Measurements from ENCODE around the gene AMOT.
A peak's percentile ranks its signal among the peaks of the same experiment; 100 is the strongest.
"Not testable (repeated sequence)": the region's sequence is repeated elsewhere in the genome, so short reads cannot be mapped to it uniquely, and the experiment has no call there.

The AMOT gene, protein sequence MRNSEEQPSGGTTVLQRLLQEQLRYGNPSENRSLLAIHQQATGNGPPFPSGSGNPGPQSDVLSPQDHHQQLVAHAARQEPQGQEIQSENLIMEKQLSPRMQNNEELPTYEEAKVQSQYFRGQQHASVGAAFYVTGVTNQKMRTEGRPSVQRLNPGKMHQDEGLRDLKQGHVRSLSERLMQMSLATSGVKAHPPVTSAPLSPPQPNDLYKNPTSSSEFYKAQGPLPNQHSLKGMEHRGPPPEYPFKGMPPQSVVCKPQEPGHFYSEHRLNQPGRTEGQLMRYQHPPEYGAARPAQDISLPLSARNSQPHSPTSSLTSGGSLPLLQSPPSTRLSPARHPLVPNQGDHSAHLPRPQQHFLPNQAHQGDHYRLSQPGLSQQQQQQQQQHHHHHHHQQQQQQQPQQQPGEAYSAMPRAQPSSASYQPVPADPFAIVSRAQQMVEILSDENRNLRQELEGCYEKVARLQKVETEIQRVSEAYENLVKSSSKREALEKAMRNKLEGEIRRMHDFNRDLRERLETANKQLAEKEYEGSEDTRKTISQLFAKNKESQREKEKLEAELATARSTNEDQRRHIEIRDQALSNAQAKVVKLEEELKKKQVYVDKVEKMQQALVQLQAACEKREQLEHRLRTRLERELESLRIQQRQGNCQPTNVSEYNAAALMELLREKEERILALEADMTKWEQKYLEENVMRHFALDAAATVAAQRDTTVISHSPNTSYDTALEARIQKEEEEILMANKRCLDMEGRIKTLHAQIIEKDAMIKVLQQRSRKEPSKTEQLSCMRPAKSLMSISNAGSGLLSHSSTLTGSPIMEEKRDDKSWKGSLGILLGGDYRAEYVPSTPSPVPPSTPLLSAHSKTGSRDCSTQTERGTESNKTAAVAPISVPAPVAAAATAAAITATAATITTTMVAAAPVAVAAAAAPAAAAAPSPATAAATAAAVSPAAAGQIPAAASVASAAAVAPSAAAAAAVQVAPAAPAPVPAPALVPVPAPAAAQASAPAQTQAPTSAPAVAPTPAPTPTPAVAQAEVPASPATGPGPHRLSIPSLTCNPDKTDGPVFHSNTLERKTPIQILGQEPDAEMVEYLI

DNA sequence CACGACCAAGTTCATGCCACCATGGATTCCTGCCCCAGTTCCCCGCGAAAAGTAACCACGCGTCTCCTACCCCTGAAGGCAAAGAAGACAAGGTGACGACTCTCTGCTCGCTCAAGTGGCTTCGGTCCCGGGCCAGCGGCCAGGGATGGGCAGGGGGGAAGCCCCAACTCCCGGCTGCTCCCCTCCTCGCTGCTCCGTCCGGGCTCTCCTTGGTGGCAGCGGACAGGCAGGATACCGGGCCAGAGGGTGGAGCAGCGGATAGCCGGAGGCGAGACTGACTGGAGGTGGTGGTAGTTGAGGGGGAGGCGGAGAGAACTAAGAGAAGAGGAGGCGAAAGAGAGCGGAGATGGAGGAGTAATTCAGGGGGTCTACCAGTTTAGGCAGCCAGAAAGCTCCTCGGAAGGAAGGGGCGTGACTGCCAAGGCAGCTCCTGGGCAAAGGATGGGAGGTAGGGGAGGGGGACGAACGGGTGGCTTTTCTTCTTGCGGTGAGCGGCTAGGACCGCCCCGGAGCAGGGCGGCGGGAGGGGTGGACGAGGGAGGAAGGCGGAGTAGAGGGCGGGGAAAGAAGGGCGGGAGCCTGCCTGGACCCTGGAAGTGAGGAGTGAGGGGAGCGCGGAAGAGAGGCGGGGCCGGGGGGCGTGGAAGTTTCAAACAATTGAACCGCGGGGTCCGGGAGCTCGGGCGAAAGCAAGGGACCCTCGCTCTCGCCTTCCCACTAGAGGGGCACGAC, at the start of gene AMOT:
Gene AMOT, minus strand, starts transcription at position 450 of the 732 bp plus-strand sequence. CDS start 17,705 bp downstream, outside the sequence.
- DNase-seq: peak; percentile 58
- H3K27me3 Mint-ChIP-seq: peaks cover 7% of the 10 kb centered on the region
- no peaks in the 10 kb centered on the region for H3K36me3 Mint-ChIP-seq (ENCODE audit: low read depth)
- ATAC-seq: peak; percentile 74
- H3K4me1 Mint-ChIP-seq: peaks cover 19% of the 10 kb centered on the region
- no peak within 1 kb of the TSS for H3K27ac Mint-ChIP-seq
- no peaks in the 10 kb centered on the region for H3K9me3 Mint-ChIP-seq
- peak within 1 kb of the TSS; percentile 85 for H3K4me3 Mint-ChIP-seq

DNA sequence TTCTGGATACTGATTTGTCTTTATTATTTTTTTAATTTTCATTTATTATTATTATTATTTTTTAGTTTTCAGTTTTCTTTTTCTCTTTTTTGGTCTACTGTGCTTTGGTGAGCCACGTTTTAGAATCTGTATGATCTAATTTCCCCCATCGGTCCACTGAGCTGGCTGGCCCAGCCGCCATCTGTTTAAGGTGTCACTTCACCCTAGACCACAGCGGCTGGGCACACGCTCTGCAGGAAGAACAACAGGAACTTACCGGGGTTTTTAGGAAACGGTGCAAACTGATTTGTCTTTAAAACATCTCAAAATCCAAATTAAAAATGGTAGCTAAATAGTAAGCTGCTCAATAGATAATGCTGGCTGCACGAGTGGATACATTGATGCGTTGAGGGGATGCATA, 48.8 kb upstream of the AMOT start:
- Mint-ChIP-seq H3K9me3 (no peaks in the 10 kb centered on the region), H3K4me3 (no peak overlapping the region), H3K27me3 (no peaks in the 10 kb centered on the region), H3K4me1 (peaks cover 13% of the 10 kb centered on the region), H3K36me3 (ENCODE audit: low read depth) (no peaks in the 10 kb centered on the region), H3K27ac (no peak overlapping the region)
- ATAC-seq (no peak), DNase-seq (no peak)

DNA sequence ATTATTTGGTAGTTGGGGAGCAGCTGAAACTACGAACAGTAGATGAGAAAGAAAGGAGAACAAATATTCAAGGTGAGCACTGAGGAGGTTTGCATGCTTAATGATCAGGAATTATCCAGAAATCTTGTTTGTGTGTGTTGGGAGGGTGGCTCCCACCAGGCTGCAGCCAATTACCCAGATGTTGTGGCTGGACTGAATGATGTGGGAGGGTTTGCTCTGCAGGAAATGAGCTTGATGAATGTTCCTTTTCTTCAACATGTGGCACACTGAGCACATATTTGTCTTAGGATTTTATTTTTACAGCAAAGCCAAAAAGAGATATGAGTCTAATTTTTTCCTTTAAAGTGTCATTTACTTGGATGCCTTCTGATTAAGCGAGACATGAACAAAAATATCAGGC, 48.3 kb upstream of the AMOT start:
- no peaks in the 10 kb centered on the region for H3K9me3 Mint-ChIP-seq
- no peaks in the 10 kb centered on the region for H3K27me3 Mint-ChIP-seq
- no peak for DNase-seq
- ATAC-seq: no peak
- no peak overlapping the region for H3K27ac Mint-ChIP-seq
- peaks cover 13% of the 10 kb centered on the region for H3K4me1 Mint-ChIP-seq
- H3K4me3 Mint-ChIP-seq: no peak overlapping the region
- no peaks in the 10 kb centered on the region for H3K36me3 Mint-ChIP-seq (ENCODE audit: low read depth)

DNA sequence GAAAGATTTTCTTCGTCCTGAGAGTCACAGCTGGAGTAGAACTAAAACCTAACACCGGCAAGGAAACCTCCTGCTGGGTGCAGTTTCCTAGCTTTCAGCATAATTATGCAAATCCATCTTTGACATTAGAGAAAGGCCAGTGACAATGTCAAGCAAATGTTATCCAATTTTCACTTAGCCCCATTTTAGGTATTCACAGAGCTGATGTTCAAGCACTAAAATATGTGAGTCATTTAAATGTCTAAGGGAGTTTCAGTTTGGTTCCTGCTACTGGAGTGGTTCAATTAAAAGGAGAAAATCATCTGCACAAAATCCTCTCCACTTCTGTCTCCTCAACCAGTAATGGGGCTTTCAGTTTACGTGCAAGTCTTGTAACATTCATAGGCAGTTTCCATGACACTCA, 37.1 kb upstream of the AMOT start:
- Mint-ChIP-seq H3K36me3 (ENCODE audit: low read depth) (no peaks in the 10 kb centered on the region), H3K9me3 (no peaks in the 10 kb centered on the region), H3K4me3 (no peak overlapping the region), H3K27me3 (peaks cover 1% of the 10 kb centered on the region), H3K4me1 (no peaks in the 10 kb centered on the region), H3K27ac (no peak overlapping the region)
- DNase-seq (no peak), ATAC-seq (no peak)

DNA sequence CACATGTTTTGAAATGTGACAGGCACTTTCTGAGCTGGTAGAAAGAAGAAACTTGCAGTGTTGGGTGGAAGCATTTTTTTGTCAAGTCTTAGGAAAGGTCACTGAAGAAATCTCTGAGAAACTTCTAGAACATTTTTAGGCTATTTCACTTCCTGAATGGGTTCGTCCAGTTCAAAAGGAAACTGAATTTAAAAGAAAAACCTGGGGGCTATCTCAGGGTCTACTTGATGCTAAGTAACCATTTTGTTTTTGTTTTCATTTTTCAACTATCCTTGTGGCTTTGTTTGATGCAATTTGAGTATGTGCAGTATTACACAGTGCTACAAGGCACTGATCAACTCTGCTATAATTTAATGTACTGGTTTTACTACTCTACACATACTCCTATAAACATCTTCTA, 34.0 kb upstream of the AMOT start:
- Mint-ChIP-seq H3K4me1 (no peaks in the 10 kb centered on the region), H3K27ac (no peak overlapping the region), H3K36me3 (ENCODE audit: low read depth) (no peaks in the 10 kb centered on the region), H3K4me3 (no peak overlapping the region), H3K27me3 (peaks cover 1% of the 10 kb centered on the region), H3K9me3 (no peaks in the 10 kb centered on the region)
- DNase-seq (no peak), ATAC-seq (no peak)

DNA sequence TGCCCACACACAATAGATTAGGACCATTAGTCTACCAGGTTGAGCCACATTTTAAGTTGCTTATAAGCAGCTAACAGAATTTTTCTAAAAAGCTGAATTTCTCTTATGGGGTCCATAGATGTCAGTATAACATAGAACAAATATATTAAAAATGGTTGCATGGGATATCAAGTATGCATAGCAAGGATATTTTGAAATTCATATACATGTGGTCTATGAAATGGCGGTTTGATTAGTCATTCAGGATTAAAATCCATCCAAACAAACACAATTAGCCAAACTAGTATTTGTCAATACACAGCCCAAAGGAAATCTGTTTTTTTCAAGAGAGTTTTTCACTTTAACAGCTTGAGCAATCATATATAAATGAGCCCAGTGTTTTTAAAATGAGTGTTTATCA, 33.5 kb upstream of the AMOT start:
- H3K36me3 Mint-ChIP-seq (ENCODE audit: low read depth): no peaks in the 10 kb centered on the region
- no peak overlapping the region for H3K4me3 Mint-ChIP-seq
- DNase-seq (no peak), ATAC-seq (no peak)
- H3K9me3 Mint-ChIP-seq: no peaks in the 10 kb centered on the region
- peaks cover 1% of the 10 kb centered on the region for H3K27me3 Mint-ChIP-seq
- no peaks in the 10 kb centered on the region for H3K4me1 Mint-ChIP-seq
- no peak overlapping the region for H3K27ac Mint-ChIP-seq

DNA sequence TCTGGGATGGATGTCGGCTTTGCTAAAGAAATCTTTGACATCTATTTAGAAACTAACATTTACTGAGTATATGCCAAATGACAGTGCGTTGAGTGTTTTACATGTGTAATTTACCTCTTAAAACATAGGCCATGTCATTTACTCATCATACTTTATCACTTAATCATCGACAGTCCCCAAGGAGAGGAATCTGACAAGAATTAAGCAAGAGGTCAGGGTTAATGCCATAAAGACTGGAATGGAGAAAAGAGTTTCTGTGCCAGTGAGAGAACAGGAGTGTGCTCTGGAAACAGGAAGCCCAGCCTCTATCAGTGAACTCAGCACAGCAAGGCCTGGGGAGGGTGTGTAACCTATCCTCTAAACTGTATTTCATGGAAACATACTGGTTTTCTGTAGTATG, 28.0 kb upstream of the AMOT start:
- H3K4me1 Mint-ChIP-seq: peaks cover 5% of the 10 kb centered on the region
- no peaks in the 10 kb centered on the region for H3K9me3 Mint-ChIP-seq
- no peak for DNase-seq
- H3K4me3 Mint-ChIP-seq: no peak overlapping the region
- H3K36me3 Mint-ChIP-seq (ENCODE audit: low read depth): no peaks in the 10 kb centered on the region
- ATAC-seq: no peak
- no peaks in the 10 kb centered on the region for H3K27me3 Mint-ChIP-seq
- H3K27ac Mint-ChIP-seq: no peak overlapping the region

DNA sequence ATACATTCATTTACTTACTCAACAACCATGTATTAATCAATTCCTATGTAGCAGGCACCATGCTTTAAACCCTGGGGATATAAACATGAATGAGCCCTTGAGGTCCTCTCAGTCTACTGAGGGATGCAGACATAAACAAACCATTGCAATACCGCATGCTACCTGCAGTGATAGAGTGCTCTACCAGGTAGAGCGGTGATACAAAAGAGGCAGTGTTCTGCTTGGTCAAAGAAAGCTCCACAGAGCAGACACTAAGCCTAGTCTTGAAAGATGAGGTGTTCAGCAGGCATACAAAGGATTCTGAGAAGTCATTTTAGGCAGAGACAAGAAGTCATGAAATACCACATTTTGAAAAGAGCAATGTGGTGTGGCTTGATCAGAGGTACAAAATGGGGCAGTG, 26.9 kb upstream of the AMOT start:
- no peak overlapping the region for H3K27ac Mint-ChIP-seq
- peaks cover 5% of the 10 kb centered on the region for H3K4me1 Mint-ChIP-seq
- H3K9me3 Mint-ChIP-seq: no peaks in the 10 kb centered on the region
- H3K36me3 Mint-ChIP-seq (ENCODE audit: low read depth): no peaks in the 10 kb centered on the region
- ATAC-seq (peak; percentile 46), DNase-seq (no peak)
- no peaks in the 10 kb centered on the region for H3K27me3 Mint-ChIP-seq
- no peak overlapping the region for H3K4me3 Mint-ChIP-seq

DNA sequence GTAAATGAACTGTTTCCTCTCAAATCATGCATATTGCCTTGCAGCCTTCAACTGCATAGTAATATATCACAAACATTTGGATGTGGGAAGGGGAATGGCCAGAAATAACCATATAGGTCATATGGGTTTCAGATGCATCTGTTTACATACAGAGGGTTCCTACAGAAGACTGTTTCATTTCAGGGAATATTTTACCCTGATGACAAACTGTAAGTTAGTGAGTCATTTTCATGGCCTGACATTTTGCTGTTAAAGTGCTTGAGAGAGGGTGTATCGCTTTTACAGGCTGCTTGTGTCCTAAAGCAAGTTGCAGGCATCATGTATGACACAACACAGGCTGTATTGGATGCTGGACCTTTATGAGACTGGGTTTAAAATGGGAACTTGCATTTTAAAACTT, 25.5 kb upstream of the AMOT start:
- peaks cover 5% of the 10 kb centered on the region for H3K4me1 Mint-ChIP-seq
- ATAC-seq (peak; percentile 80), DNase-seq (no peak)
- no peak overlapping the region for H3K27ac Mint-ChIP-seq
- H3K36me3 Mint-ChIP-seq (ENCODE audit: low read depth): no peaks in the 10 kb centered on the region
- H3K4me3 Mint-ChIP-seq: no peak overlapping the region
- no peaks in the 10 kb centered on the region for H3K27me3 Mint-ChIP-seq
- H3K9me3 Mint-ChIP-seq: no peaks in the 10 kb centered on the region

DNA sequence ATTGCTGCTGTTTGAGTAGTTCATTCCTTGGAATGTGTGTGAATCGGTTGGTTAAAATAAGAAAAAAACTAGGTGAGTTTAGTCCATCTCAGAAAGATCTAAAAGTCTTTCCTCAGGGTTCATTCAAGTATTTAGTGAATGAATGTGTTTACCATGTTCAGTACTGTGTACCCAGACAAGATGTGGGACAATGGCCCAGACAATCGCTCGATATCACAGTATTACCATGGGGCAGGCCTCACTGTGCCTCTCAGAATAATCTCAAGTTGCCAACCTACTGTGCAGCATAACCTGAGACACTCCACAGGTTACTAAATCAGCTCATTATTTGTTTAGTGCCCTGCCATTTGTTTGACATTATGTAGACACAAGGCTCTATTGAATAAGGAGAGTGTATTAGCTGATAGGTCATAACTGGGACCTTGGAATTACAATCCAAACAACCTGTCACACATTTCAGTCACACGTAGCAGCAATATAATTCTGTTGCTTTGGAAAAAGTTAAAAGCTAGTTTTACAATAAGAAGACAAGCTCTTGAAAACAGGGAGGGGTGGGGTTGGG, 24.9 kb upstream of the AMOT start:
- no peak for ATAC-seq
- no peaks in the 10 kb centered on the region for H3K9me3 Mint-ChIP-seq
- no peak overlapping the region for H3K4me3 Mint-ChIP-seq
- no peak overlapping the region for H3K27ac Mint-ChIP-seq
- no peak for DNase-seq
- H3K27me3 Mint-ChIP-seq: no peaks in the 10 kb centered on the region
- H3K4me1 Mint-ChIP-seq: peaks cover 5% of the 10 kb centered on the region
- H3K36me3 Mint-ChIP-seq (ENCODE audit: low read depth): no peaks in the 10 kb centered on the region

DNA sequence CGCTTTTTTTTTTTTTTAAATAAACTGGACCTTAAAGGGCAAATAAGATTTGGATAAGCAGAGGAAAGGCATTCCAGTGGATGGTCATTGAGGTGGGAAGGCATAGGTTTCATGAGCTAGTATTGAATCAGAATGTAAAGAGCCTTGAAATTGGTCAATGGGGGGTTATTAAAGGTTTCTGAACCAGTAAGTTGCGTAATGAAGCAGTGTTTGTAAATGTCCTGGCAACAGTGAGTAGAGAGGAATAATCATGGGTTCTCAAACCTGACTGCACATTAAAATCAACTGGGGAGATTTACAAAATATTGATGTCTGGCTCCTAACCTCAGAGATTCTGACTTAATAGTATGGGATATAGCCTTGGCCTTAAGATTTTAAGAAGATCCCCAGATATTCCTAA, 23.2 kb upstream of the AMOT start:
- no peak for ATAC-seq
- H3K4me3 Mint-ChIP-seq: no peak overlapping the region
- no peaks in the 10 kb centered on the region for H3K27me3 Mint-ChIP-seq
- DNase-seq: no peak
- H3K4me1 Mint-ChIP-seq: peaks cover 5% of the 10 kb centered on the region
- H3K36me3 Mint-ChIP-seq (ENCODE audit: low read depth): no peaks in the 10 kb centered on the region
- no peak overlapping the region for H3K27ac Mint-ChIP-seq
- H3K9me3 Mint-ChIP-seq: no peaks in the 10 kb centered on the region

DNA sequence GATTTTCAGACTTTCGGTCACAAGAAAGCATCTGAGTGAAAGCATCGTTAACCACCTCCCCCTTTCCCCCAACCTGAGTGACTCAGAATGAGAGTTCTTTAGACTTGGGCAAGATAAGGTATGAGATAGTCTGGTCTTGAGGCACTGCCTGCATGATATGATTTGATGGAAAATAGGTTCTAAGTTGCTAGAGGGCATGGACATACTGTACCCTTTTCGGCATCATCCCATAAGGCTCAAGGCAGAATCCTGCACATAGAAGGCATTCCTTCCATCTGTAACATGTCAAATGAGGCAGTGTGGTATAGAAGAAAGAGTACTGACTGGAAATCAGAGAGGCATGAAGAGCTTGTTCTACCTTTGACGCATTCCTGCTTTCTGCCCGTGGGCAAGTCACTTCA, 16.8 kb upstream of the AMOT start:
- DNase-seq (no peak), ATAC-seq (peak; percentile 80)
- H3K27me3 Mint-ChIP-seq: peaks cover 3% of the 10 kb centered on the region
- peaks cover 8% of the 10 kb centered on the region for H3K4me1 Mint-ChIP-seq
- H3K27ac Mint-ChIP-seq: no peak overlapping the region
- no peaks in the 10 kb centered on the region for H3K9me3 Mint-ChIP-seq
- no peak overlapping the region for H3K4me3 Mint-ChIP-seq
- no peaks in the 10 kb centered on the region for H3K36me3 Mint-ChIP-seq (ENCODE audit: low read depth)

DNA sequence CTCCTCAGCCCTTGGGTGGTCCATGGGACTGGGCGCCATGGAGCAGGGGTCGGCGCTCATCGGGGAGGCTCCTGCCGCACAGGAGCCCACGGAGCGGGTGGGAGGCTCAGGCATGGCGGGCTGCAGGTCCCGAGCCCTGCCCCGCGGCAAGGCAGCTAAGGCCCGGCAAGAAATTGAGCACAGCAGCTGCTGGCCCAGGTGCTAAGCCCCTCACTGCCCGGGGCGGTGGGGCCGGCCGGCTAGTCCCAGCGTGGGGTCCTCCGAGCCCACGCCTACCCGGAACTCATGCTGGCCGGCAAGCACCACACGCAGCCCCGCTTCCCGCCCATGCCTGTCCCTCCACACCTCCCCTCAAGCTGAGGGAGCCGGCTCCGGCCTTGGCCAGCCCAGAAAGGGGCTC, 14.3 kb upstream of the AMOT start:
- H3K9me3 Mint-ChIP-seq; DNase-seq; H3K36me3 Mint-ChIP-seq (ENCODE audit: low read depth); H3K27ac Mint-ChIP-seq; H3K4me3 Mint-ChIP-seq; ATAC-seq; H3K27me3 Mint-ChIP-seq: not testable (repeated sequence)
- H3K4me1 Mint-ChIP-seq: peaks cover 24% of the 10 kb centered on the region

DNA sequence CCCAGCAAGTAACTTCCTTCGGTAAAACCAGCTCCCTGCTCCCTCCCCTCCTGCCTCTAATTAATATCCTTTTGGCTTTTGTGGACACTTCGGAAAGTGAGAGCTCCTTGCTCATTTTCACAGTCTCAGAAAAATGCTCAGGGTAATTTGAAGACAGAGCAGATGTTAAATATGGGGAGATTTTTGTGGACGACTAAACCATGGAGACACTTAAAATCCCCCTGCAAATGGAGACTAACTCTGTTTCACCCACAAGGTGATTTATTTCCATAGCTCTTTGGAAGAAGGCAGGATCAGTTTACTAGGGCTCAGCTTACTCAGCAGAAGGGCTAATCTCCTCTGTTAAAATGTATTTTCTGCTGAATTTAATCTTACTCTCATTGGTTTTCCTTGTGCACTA, 12.2 kb upstream of the AMOT start:
- Mint-ChIP-seq H3K4me3 (no peak overlapping the region), H3K4me1 (peaks cover 24% of the 10 kb centered on the region), H3K27me3 (peaks cover 3% of the 10 kb centered on the region), H3K9me3 (no peaks in the 10 kb centered on the region), H3K36me3 (ENCODE audit: low read depth) (no peaks in the 10 kb centered on the region), H3K27ac (no peak overlapping the region)
- ATAC-seq (no peak), DNase-seq (no peak)

All from activated naive CD8-positive, alpha-beta T cell treated with anti-CD3 and anti-CD28 coated beads, Interleukin-2, amount 50 U/mL, for 24 hours (primary cell).